ENCODE results near the gene ZNF664. TPM values are rescaled to one million over a fixed set of nuclear protein-coding genes. Genes with fewer than 3 reads are reported as not detected.

The ZNF664 gene
- total and polyA plus RNA-seq, 2 of the 13 experiments (the other 11 are each of a cell fraction or from before 2014, with no cell fraction given), result 43.9 to 56.5 TPM

GRCh38 chr12:124032265-124032886 lies 59.4 kb downstream of the ZNF664 start:
- peak; percentile 36 for DNase-seq (ENCODE audit: low spot score)
- 32% methylated on average over 9 of the region's 9 CpGs for WGBS (ENCODE audit: low lambda C conversion rate)
- peak; percentile 73 for FAIRE-seq
- no peak overlapping the region for H3K27ac ChIP-seq (ENCODE audit: extremely low read length, insufficient read depth, low read length)
- ATAC-seq, result peak; percentile 82
- CTCF ChIA-PET (ENCODE audit: low intra/inter-chr PET ratio, low total read pairs), result interaction anchor here (0.9 kb wide), 1 partner anchor 289 kb away, joined by 5 read pairs; no protein-coding TSS in a partner anchor
- in situ Hi-C loops (cut with HindIII; ENCODE audit: extremely low pct_ligation_motif_present, low pct_unique_long_range_greater_than_20kb) (no loop called here), intact Hi-C loops (cut with micrococcal nuclease; ENCODE audit: unreplicated experiment) (loop anchor here (5.0 kb wide), 1 partner anchor 230 kb away; no protein-coding TSS in a partner anchor)
- POLR2A ChIA-PET, result no interaction called here
- no peaks in the 10 kb centered on the region for H3K4me1 ChIP-seq (ENCODE audit: insufficient read depth, low read length)
- no peak overlapping the region for H3K9ac ChIP-seq (ENCODE audit: insufficient read depth, low read depth, low read length)
- no peaks in the 10 kb centered on the region for H4K20me1 ChIP-seq (ENCODE audit: insufficient read depth, low read length)
- no peak overlapping the region for H3K4me3 ChIP-seq (replicated peaks in 1 of 3; ENCODE audit: insufficient read depth in 1 of 3, low read depth in 2 of 3, low read length in 3 of 3)
- no peak overlapping the region for H3K4me2 ChIP-seq (ENCODE audit: low read depth, low read length)
- no peaks in the 10 kb centered on the region for H3K36me3 ChIP-seq (replicated peaks in 1 of 2; ENCODE audit: control insufficient read depth in 1 of 2, insufficient read depth in 2 of 2, low read length in 2 of 2)
- peaks cover 0 to 3% of the 10 kb centered on the region in 2 experiments; a peak in 2 of 5 replicates for H3K27me3 ChIP-seq (ENCODE audit: control insufficient read depth in 1 of 2, insufficient read depth in 2 of 2, low read length in 2 of 2)
- no peaks in the 10 kb centered on the region for H3K79me2 ChIP-seq (ENCODE audit: insufficient read depth, low read length)
- no TSS peak for BruUV-seq (replicated peaks)
- no peak overlapping the region for H2AFZ ChIP-seq (ENCODE audit: low read length)
- H3K9me3 ChIP-seq (ENCODE audit: low read length), result no peaks in the 10 kb centered on the region
- TF ChIP-seq PAX8 (CRISPR knock-in tag; IDR thresholded peaks at IDR 0.05; ENCODE audit: borderline replicate concordance), result no peak
- peak; percentile 76 for TF ChIP-seq CTCF (CRISPR knock-in tag; IDR thresholded peaks at IDR 0.05)
- peak; percentile 41 for TF ChIP-seq XRCC5 (optimal IDR thresholded peaks at IDR 0.05; ENCODE audit: low read length)
- TF ChIP-seq BRD4 (CRISPR knock-in tag; IDR thresholded peaks at IDR 0.05), result no peak
- no peak for TF ChIP-seq TARDBP (CRISPR knock-in tag; IDR thresholded peaks at IDR 0.05)
- TF ChIP-seq SMC3 (IDR thresholded peaks at IDR 0.05; ENCODE audit: low read length), result peak; percentile 58
- TF ChIP-seq STAG1 (CRISPR knock-in tag; IDR thresholded peaks at IDR 0.05), result peak; percentile 63
- TF ChIP-seq PITX1 (CRISPR knock-in tag; IDR thresholded peaks at IDR 0.05), result no peak
